Upper lobe of right lung (tissue), 1 donor: ENCODE measurements around the gene PRR20G. TPM values are rescaled to one million over a fixed set of nuclear protein-coding genes. Genes with fewer than 3 reads are reported as not detected.

Experiments
- ATAC-seq: fragments of 200-7000 bp; cut with Tn5 transposase; one replicate; pipeline ENCODE4 v1.9.1; 2020; ENCODE audit warnings: mild to moderate bottlenecking, moderate library complexity
- DNase-seq: peaks from one replicate; pipeline ENCODE4 v3.0.0-alpha.2; 2020
- H3K27ac ChIP-seq: fragments of 200-600 bp; one replicate; pipeline ENCODE4 v1.8.0; 2022
- H3K27me3 ChIP-seq: fragments of 200-600 bp; one replicate; pipeline ENCODE4 v1.8.0; 2022; ENCODE audit warnings: mild to moderate bottlenecking
- H3K36me3 ChIP-seq: fragments of 200-600 bp; one replicate; pipeline ENCODE4 v1.8.0; 2022
- H3K4me1 ChIP-seq: fragments of 200-600 bp; one replicate; pipeline ENCODE4 v1.8.0; 2022
- H3K4me3 ChIP-seq: fragments of 200-600 bp; one replicate; pipeline ENCODE4 v1.8.0; 2022; ENCODE audit warnings: mild to moderate bottlenecking
- H3K9me3 ChIP-seq: fragments of 200-600 bp; one replicate; pipeline ENCODE4 v1.8.0; 2022
- intact Hi-C: fragments of 100-400 bp; cut with DNase I; formaldehyde crosslinking; loops from one replicate; pipeline ENCODE4 v1.11.0; 2022
- total RNA-seq: library from RNA; stranded (reverse); fragmentation: NEBNext Ultra II Directional; extraction: Animal tissue kit (Norgen Biotek cat#: 25700); gene quantifications from one replicate; pipeline ENCODE4 v1.2.1, GENCODE V29; 2021
- TF ChIP-seq, protein P1 (sequence below): fragments of 200-600 bp; IDR thresholded peaks from one replicate; pipeline ENCODE4 v1.8.0; 2022; ENCODE audit warnings: antibody characterized with exemption
- donor health status: DM: no; HTN: yes; CAD: no; lungs with severe emphysema.

PRR20G gene
- total RNA-seq, 1 donor from 2014 or later: not detected

DNA sequence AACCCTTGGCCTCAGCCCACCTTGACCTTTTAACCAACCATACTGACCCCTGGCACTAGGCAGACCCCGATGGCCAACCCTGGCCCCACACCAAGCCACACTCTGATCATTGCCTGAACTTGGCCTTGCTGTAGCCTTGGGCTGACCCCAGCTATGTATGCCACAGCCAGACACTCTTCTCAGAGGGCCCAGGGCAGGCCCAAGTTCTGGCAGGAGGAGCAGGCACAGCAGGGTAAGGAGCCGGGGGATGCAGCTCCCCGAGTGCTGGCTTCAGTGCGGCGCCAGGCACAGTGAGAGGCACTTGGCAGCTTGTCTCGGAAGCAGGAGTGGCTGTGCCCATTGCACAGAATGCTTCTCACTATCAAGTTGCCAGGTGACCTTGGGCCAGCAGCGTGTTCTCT lies 22.3 kb downstream of the PRR20G start:
- no peaks in the 10 kb centered on the region for H3K27me3 ChIP-seq
- TF ChIP-seq, protein P1, sequence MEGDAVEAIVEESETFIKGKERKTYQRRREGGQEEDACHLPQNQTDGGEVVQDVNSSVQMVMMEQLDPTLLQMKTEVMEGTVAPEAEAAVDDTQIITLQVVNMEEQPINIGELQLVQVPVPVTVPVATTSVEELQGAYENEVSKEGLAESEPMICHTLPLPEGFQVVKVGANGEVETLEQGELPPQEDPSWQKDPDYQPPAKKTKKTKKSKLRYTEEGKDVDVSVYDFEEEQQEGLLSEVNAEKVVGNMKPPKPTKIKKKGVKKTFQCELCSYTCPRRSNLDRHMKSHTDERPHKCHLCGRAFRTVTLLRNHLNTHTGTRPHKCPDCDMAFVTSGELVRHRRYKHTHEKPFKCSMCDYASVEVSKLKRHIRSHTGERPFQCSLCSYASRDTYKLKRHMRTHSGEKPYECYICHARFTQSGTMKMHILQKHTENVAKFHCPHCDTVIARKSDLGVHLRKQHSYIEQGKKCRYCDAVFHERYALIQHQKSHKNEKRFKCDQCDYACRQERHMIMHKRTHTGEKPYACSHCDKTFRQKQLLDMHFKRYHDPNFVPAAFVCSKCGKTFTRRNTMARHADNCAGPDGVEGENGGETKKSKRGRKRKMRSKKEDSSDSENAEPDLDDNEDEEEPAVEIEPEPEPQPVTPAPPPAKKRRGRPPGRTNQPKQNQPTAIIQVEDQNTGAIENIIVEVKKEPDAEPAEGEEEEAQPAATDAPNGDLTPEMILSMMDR: no peak
- ATAC-seq (no peak), DNase-seq (no peak)
- H3K4me3 ChIP-seq: no peak overlapping the region
- no peak overlapping the region for H3K27ac ChIP-seq
- intact Hi-C loops: no loop called here
- no peaks in the 10 kb centered on the region for H3K4me1 ChIP-seq
- no peaks in the 10 kb centered on the region for H3K36me3 ChIP-seq
- no peaks in the 10 kb centered on the region for H3K9me3 ChIP-seq

- intact Hi-C loops: no loop called here
- no peaks in the 10 kb centered on the region for H3K4me1 ChIP-seq
- no peak for ATAC-seq
- DNase-seq: no peak
- H3K27me3 ChIP-seq: no peaks in the 10 kb centered on the region
- no peak overlapping the region for H3K27ac ChIP-seq
- TF ChIP-seq, protein P1: no peak
- H3K9me3 ChIP-seq: no peaks in the 10 kb centered on the region
- no peaks in the 10 kb centered on the region for H3K36me3 ChIP-seq
- no peak overlapping the region for H3K4me3 ChIP-seq
These were observed 22.9 kb downstream of the PRR20G start for GRCh38 chr3:127264794-127265514.

GRCh38 chr3:127264292-127264691 lies 23.6 kb downstream of the PRR20G start:
- DNase-seq (no peak), ATAC-seq (no peak)
- Histone ChIP-seq H3K9me3 (no peaks in the 10 kb centered on the region), H3K36me3 (no peaks in the 10 kb centered on the region), H3K27ac (no peak overlapping the region), H3K27me3 (no peaks in the 10 kb centered on the region), H3K4me1 (no peaks in the 10 kb centered on the region), H3K4me3 (no peak overlapping the region)
- intact Hi-C loops: no loop called here
- TF ChIP-seq, protein P1: no peak

DNA sequence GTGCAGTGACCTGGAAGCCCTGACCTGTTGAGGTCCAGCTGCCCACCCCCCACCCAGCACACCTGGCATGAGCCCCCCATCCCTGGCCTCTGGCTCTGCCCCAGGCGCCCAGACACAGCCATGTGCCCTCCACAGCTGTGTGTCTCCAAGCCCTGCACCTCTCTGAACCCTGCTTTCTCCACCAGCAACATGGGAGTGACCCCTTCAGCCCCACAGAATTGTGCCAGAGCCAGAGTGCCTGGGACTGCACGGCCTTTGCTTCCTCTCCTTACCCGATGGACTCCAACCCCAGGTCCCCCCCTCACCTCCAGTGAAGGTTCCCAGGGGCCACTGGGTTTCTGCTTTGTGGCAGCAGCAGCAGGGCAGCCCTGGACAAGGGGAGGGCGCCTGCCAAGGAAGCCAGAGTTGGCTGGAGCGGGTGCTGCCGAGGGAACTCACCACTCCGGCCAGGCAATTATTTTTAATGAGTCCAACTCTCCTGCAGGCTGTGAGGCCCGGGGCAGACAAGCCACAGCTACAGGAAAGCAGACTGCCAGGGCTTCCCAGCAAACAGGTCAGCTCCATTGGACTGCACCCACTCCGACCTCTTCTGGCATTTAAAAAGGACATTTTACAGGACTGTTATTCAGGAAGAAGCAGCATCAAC lies 24.1 kb downstream of the PRR20G start:
- intact Hi-C loops: no loop called here

GRCh38 chr3:127263037-127263436 lies 24.8 kb downstream of the PRR20G start:
- Histone ChIP-seq H3K4me3 (no peak overlapping the region), H3K4me1 (no peaks in the 10 kb centered on the region), H3K36me3 (no peaks in the 10 kb centered on the region), H3K9me3 (no peaks in the 10 kb centered on the region), H3K27me3 (no peaks in the 10 kb centered on the region), H3K27ac (no peak overlapping the region)
- no peak for DNase-seq
- intact Hi-C loops: no loop called here
- ATAC-seq: no peak
- TF ChIP-seq, protein P1: no peak

More for the DNA sequence above, 24.1 kb downstream of the PRR20G start:
- no peaks in the 10 kb centered on the region for H3K4me1 ChIP-seq
- no peak for DNase-seq
- no peak overlapping the region for H3K4me3 ChIP-seq
- no peaks in the 10 kb centered on the region for H3K27me3 ChIP-seq
- TF ChIP-seq, protein P1: no peak
- H3K36me3 ChIP-seq: no peaks in the 10 kb centered on the region
- ATAC-seq: no peak
- H3K27ac ChIP-seq: no peak overlapping the region
- no peaks in the 10 kb centered on the region for H3K9me3 ChIP-seq
